NCI-H345 treated with DMSO at 0.1 percent for 48 hours (cell line): ENCODE data around the gene COL11A1.
"Not testable (repeated sequence)": the region's sequence is repeated elsewhere in the genome, so short reads cannot be mapped to it uniquely, and the experiment has no call there.

Experiments
- DNase-seq: peaks from one replicate; lab custom pipeline; 2025; ENCODE audit not compliant: unreplicated experiment; lab: John Stamatoyannopoulos, UW

COL11A1 gene

GRCh38 chr1:103108376-103109150, at the start of gene COL11A1:
TSS of gene COL11A1 (minus strand) at chr1:103108522. CDS start at chr1:103108178, 344 bp downstream.
- no peak for DNase-seq

- DNase-seq: no peak
Observed at GRCh38 chr1:103156966-103157365, 48.6 kb upstream of the COL11A1 start.

GRCh38 chr1:103146166-103146565, 37.8 kb upstream of the COL11A1 start:
- no peak for DNase-seq

- DNase-seq: no peak
Observed at GRCh38 chr1:103145449-103145848, 37.1 kb upstream of the COL11A1 start.

GRCh38 chr1:103144681-103145080, 36.4 kb upstream of the COL11A1 start:
- DNase-seq: no peak

GRCh38 chr1:103142461-103142860, 34.1 kb upstream of the COL11A1 start:
- no peak for DNase-seq

GRCh38 chr1:103129796-103130195, 21.5 kb upstream of the COL11A1 start:
- DNase-seq: no peak

GRCh38 chr1:103129255-103129654, 20.9 kb upstream of the COL11A1 start:
- DNase-seq: no peak

GRCh38 chr1:103128256-103128655, 19.9 kb upstream of the COL11A1 start:
- DNase-seq: not testable (repeated sequence)

GRCh38 chr1:103125219-103125618, 16.9 kb upstream of the COL11A1 start:
- no peak for DNase-seq

- DNase-seq: no peak
Observed at GRCh38 chr1:103122983-103123720, 14.8 kb upstream of the COL11A1 start.

GRCh38 chr1:103120981-103121380, 12.7 kb upstream of the COL11A1 start:
- DNase-seq: no peak

GRCh38 chr1:103112546-103112945, 4.2 kb upstream of the COL11A1 start:
- no peak for DNase-seq

GRCh38 chr1:103111926-103112325, 3.6 kb upstream of the COL11A1 start:
- no peak for DNase-seq

- DNase-seq: no peak
Observed at GRCh38 chr1:103110701-103111100, 2.4 kb upstream of the COL11A1 start.

- DNase-seq: no peak
Observed at GRCh38 chr1:103109311-103109920, 1.1 kb upstream of the COL11A1 start.

GRCh38 chr1:103107741-103108375, 464 bp downstream of the COL11A1 start:
- no peak for DNase-seq

- DNase-seq: peak; percentile 51
Observed at GRCh38 chr1:103106426-103107341, 1.6 kb downstream of the COL11A1 start.

GRCh38 chr1:103101399-103101798, 6.9 kb downstream of the COL11A1 start:
- DNase-seq: no peak

GRCh38 chr1:103089221-103089620, 19.1 kb downstream of the COL11A1 start:
- DNase-seq: no peak
